GM21528 (cell line): ENCODE measurements around the gene POLRMT.

ENCODE experiments used
- ATAC-seq: cut with Tn5 transposase; IDR thresholded peaks from one replicate; pipeline ENCODE4 v1.9.1; 2021; ENCODE audit warnings: mild to moderate bottlenecking, moderate library complexity; ENCODE audit not compliant: unreplicated experiment, low FRiP score

POLRMT gene

DNA sequence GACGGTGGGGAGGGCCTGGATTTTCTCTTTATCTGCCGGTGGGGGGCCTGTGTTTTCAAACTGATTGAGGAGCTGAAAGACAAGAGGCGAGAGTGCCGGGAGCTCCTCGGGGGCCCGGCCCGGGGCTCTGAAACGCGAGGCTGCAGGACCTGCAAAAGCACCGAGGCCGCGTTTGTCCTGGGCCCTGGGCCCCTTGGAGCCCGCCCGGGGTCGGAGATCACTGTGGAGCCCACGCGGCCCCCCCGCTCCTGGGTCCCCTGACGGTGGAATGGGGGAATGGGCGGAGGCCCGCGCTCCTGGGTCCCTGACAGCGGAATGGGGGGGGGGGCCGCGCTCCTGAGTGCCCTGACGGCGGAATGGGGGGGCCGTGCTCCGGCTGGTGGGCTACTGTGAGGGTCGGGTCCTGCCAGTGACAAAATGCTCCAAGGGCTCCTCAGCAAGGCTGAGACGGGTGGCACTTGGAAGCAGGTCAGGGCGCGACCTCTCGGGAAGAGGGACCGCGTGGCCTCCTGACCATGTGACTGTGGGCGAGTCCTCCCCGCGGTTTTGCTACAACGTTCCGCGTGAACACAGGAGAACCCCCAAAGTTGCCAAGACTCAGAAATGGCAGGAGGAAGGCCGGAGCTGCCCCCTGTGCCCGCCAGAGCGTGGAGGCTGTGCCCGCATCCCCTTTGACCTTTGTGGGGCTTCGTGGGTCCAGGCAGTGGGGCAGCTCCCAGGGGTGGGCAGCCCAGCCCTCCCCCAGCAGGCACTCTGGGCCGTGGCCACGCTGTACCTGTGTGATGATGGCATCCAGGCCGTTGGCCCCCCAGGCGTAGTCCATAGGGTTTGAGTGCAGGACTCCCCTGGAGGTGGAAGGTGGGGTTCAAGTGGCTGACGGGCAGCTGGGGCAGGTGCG, 15.8 kb upstream of the POLRMT start:
- ATAC-seq = no peak

GRCh38 chr19:648305-648704, 15.0 kb upstream of the POLRMT start:
- ATAC-seq = no peak

GRCh38 chr19:647566-648284, 14.4 kb upstream of the POLRMT start:
- ATAC-seq = no peak

DNA sequence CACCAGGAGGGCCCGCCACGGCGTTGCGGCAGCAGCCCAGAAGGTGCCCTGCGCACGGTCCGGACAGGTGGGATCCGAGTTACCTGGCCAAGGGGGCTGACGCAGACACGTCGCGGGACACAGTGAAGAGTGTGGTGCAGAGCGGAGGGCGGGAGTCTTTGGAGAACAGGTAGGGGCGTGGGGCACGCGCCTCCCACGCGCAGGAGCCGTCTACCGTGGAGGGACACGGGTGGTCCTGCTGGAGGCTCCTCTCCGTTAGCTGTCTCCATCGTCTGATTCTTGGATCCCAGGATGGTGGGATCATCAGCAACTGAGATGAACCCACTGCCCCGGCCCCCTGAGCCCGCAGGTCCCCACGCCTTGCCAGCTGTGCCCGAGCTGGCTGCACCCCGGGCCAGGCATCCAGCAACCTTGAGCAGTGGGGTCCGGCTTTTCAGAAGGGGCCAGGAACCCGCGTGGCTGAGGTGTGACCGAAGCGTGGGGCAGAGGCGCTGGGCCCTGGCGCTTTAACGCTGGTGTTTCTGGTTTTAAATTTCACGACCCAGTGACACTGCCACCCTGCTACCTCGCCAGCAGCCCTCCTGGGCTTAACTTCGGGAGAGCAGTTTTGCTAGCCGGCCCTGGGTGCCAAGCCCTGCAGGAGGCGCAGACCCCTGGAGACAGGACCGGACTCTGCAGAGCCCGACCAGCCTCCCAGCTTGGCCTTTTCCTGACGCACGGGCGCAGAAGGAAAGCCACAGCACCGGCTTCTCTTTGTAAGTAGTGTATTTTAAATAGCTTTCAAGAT, 13.6 kb upstream of the POLRMT start:
- ATAC-seq = no peak

GRCh38 chr19:645912-646778, 12.8 kb upstream of the POLRMT start:
- no peak for ATAC-seq

GRCh38 chr19:644789-645188, 11.5 kb upstream of the POLRMT start:
- ATAC-seq = no peak

DNA sequence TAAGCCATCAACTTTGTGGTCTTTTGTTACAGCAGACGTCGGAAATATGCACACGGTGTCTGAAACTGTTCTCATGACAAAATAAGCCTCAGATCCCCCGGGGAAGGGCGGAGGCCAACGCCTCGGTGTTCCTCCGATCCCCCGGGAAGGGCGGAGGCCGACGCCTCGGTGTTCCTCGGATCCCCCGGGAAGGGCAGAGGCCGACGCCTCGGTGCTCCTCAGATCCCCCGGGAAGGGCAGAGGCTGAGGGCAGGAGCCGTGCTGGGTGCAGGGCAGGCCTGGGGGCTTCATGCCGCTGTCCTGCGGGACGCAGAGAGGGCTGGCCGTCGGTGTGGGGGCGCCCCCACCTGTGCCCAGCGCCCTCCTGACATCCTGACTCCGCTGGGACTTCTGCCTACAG, 11.0 kb upstream of the POLRMT start:
- no peak for ATAC-seq

DNA sequence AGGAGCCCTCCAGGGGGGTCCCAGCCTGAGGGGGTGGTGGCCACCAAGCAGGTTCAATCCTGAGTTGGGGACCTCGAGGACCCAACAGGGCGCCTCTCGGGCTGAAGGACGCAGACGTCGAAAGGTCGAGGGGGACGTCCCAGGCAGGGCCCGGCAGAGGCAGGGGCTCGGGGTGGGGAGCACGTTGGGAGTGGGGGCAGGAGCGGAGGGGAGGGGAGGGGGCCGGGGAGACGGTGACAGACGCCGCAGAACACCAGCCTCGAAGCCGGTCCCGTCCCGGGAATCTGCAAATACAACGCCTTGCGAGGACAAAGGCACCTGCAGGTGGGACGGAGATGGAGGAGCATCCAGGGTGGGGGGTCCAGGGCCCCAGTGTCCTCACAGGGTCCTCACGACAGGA, 10.4 kb upstream of the POLRMT start:
- no peak for ATAC-seq

DNA sequence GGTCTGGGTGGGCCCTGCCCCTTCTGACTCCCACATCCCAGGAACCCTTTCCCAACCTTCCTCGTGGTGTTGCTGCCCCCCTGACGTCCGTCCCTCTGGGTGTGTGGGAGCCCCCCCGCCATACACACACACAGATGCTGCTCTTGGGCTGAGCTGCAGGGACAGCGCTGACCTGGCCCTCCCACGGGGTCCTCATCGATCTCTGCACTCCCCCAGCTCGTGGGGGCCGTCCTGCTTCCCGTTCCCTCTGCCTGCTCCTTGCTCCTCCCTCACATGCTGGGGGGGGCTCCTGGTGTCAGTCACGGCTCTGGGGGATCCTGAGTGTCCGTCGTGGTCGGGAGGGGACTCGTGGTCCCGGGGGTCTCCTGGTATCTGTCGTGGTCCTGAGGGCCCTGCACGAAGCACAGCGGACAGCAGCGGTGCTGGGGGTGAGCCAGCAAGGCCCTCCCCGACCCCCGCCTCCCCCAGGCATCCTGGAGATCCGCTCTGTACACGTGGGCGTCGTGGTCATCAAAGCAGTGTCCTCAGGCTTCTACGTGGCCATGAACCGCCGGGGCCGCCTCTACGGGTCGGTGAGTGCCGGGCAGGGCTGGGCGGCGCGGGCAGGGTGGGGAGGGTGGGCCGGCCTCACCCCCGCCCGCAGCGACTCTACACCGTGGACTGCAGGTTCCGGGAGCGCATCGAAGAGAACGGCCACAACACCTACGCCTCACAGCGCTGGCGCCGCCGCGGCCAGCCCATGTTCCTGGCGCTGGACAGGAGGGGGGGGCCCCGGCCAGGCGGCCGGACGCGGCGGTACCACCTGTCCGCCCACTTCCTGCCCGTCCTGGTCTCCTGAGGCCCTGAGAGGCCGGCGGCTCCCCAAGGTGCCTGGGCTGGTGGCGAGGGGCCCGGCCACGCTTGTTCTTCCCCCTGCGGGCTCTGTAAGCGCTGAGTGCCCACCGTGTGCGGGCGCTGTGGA, 9.7 kb upstream of the POLRMT start:
- no peak for ATAC-seq

DNA sequence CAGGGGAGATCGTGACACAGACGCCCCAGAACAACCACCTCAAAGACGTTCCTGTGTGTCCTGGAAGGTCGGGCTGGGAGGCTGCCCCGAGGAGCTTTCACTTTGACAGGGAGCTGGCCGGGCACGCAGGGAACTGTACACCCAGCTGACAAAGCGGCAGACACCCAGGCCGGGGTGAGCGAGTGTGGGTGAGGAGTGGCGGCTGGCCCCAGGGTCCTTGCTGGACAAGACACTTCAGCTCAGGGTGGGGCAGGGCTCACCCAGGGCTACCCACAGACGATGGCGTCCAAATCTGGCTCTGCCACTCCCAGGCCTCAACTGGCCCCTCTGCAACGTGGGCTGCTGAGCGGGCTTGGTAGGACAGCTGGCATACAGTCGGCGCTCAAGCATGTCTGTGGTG, 8.4 kb upstream of the POLRMT start:
- no peak for ATAC-seq

DNA sequence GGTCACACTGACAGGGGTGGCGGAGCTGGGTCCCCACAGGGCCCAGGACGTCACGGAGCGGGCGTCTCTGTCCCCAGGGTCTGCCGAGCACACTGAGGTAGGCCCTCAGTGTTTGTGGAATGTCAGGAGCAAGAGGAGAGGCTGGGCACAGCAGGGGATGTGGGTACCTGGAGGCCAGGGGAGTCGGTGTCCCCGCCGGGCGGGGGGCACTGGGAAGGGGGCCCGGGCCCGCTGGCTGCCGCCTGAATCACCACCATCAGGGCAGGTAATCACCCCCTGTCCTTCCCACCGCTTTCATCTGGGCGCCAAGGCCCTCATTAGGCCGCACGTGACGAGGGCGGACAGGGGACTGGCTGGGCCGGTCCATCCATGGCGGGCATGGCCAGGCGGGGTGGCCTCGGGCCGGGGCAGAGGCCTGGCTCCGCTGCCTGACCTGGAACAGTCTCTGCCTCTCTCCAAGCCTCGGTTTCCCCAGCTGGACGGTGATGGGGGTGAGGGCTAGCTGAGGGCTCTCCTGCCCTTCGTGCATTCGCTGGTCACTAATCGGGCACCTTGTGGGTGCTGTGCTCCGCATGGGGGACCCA, 7.4 kb upstream of the POLRMT start:
- ATAC-seq = no peak

GRCh38 chr19:640161-640558, 6.8 kb upstream of the POLRMT start:
- ATAC-seq = no peak

DNA sequence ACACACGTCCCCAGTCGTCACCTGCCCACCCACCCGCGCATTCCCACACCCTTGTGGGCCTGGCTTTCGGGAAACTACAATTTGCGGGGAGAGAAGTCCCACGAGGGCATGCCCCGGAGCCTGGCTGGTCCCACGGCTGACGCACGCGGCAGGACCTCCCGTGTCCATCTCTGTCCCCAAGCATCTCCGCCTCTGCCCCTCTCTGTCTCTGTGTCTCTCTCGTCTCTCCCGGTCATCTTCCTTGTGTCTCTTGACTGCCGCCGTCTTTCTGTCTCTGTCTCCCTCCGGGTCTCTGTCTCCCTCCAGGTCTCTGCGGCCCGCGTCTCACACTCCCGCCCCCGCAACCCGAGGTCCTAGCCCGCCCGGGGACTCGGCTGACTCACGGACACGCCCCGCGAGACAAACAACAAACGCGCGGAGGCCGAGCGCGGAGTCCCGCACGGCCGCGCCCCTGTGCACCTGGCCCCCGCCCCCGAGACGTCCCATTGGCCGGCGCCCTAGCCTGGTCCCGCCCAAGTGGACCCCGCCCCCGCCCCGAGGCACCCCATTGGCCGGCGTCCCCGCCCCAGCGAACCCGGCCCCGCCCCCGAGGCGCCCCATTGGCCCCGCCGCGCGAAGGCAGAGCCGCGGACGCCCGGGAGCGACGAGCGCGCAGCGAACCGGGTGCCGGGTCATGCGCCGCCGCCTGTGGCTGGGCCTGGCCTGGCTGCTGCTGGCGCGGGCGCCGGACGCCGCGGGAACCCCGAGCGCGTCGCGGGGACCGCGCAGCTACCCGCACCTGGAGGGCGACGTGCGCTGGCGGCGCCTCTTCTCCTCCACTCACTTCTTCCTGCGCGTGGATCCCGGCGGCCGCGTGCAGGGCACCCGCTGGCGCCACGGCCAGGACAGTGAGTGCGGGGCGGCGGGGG, 6.2 kb upstream of the POLRMT start, which contains the start of gene FGF22:
Gene FGF22, plus strand, starts transcription at position 627 of the 908 bp plus-strand sequence. Its CDS starts 47 bp downstream, at position 674.
- ATAC-seq = no peak

- no peak for ATAC-seq
Observed at GRCh38 chr19:638906-639252, 5.5 kb upstream of the POLRMT start.

- ATAC-seq = no peak
Observed at GRCh38 chr19:634975-635652, 1.8 kb upstream of the POLRMT start.

- ATAC-seq = no peak
Observed at GRCh38 chr19:633786-634639, 676 bp upstream of the POLRMT start.
